Fibroblast of pulmonary artery (primary cell): ENCODE measurements around the gene MARCKS.

Experiments
- DNase-seq: peaks from one replicate; pipeline ENCODE4 v3.0.0-alpha.2; 2010; ENCODE audit warnings: low read depth
- H3K4me3 ChIP-seq: replicated peaks from 2 replicates; pipeline ENCODE4 v1.5.1; 2011; ENCODE audit warnings: low read depth, mild to moderate bottlenecking, control low read depth, low read length, moderate library complexity
- TF ChIP-seq, protein P1 (sequence below): IDR thresholded peaks from 2 replicates; pipeline ENCODE4 v1.5.1; 2011; ENCODE audit warnings: mild to moderate bottlenecking, control low read depth, low read length, inconsistent platforms; ENCODE audit errors: missing control alignments

The MARCKS gene

GRCh38 chr6:113893451-113893850 is 36.3 kb downstream of the MARCKS start:
- TF ChIP-seq, protein P1, sequence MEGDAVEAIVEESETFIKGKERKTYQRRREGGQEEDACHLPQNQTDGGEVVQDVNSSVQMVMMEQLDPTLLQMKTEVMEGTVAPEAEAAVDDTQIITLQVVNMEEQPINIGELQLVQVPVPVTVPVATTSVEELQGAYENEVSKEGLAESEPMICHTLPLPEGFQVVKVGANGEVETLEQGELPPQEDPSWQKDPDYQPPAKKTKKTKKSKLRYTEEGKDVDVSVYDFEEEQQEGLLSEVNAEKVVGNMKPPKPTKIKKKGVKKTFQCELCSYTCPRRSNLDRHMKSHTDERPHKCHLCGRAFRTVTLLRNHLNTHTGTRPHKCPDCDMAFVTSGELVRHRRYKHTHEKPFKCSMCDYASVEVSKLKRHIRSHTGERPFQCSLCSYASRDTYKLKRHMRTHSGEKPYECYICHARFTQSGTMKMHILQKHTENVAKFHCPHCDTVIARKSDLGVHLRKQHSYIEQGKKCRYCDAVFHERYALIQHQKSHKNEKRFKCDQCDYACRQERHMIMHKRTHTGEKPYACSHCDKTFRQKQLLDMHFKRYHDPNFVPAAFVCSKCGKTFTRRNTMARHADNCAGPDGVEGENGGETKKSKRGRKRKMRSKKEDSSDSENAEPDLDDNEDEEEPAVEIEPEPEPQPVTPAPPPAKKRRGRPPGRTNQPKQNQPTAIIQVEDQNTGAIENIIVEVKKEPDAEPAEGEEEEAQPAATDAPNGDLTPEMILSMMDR, result no peak
- DNase-seq, result no peak
- no peak overlapping the region for H3K4me3 ChIP-seq

DNA sequence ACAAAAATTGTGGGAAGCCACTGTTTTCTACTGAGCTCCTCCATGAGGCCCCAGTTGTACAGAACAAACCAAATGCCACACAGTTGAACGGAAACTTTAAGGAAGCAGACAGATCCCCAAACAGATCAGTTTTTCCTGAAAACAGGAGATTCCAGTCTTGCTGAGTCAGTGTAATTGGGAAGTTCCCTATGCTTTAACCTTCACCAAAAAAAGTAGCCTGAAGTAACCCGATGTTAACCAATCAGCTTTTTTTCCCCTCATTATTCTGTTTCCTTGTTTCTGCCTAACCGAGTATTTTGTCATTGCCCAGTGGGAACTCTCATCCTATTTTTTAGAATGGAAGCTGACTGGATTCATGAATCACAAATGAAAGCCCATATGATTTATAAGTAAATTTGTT is 36.7 kb downstream of the MARCKS start:
- TF ChIP-seq, protein P1, result no peak
- peak; percentile 56 for DNase-seq

GRCh38 chr6:113894712-113895674 is 37.8 kb downstream of the MARCKS start:
- TF ChIP-seq, protein P1, result no peak
- peak; percentile 35 for DNase-seq
- H3K4me3 ChIP-seq, result no peak overlapping the region

More for the DNA sequence above, 36.7 kb downstream of the MARCKS start:
- H3K4me3 ChIP-seq, result no peak overlapping the region

- TF ChIP-seq, protein P1, result no peak
- peak; percentile 44 for DNase-seq
- no peak overlapping the region for H3K4me3 ChIP-seq
These were observed 44.3 kb downstream of the MARCKS start for GRCh38 chr6:113901482-113901881.

GRCh38 chr6:113903666-113904330 is 46.7 kb downstream of the MARCKS start:
- no peak overlapping the region for H3K4me3 ChIP-seq
- peak; percentile 61 for DNase-seq
- TF ChIP-seq, protein P1, result no peak

GRCh38 chr6:113907102-113907815 is 50.1 kb downstream of the MARCKS start:
- peak; percentile 66 for DNase-seq
- TF ChIP-seq, protein P1, result peak; percentile 39
- no peak overlapping the region for H3K4me3 ChIP-seq
